ENCODE data around the gene CEP41.

The CEP41 gene

GRCh38 chr7:130398526-130399090, 42.2 kb downstream of the CEP41 start:
- no peak for TF ChIP-seq CTCF (IDR thresholded peaks at IDR 0.05)
- no peaks in the 10 kb centered on the region for H3K9me3 ChIP-seq (ENCODE audit: control insufficient read depth, low read length)
- H3K4me3 ChIP-seq (ENCODE audit: low read depth, low read length) = no peak overlapping the region
- no peak overlapping the region for H3K9ac ChIP-seq
- no peak overlapping the region for H3K4me2 ChIP-seq (ENCODE audit: low read length)
- no peaks in the 10 kb centered on the region for H3K79me2 ChIP-seq
- no peaks in the 10 kb centered on the region for H3K27me3 ChIP-seq (ENCODE audit: control insufficient read depth, insufficient read depth, low read length)
- no peaks in the 10 kb centered on the region for H3K36me3 ChIP-seq (ENCODE audit: control insufficient read depth, insufficient read depth, low read length)
- H3K4me1 ChIP-seq = no peaks in the 10 kb centered on the region
- no peak overlapping the region for H3K27ac ChIP-seq
- H2AFZ ChIP-seq = no peak overlapping the region

GRCh38 chr7:130397758-130398073, 43.1 kb downstream of the CEP41 start:
- Histone ChIP-seq H3K4me2 (ENCODE audit: low read length) (no peak overlapping the region), H3K4me1 (peaks cover 4% of the 10 kb centered on the region), H3K27ac (no peak overlapping the region), H3K36me3 (ENCODE audit: control insufficient read depth, insufficient read depth, low read length) (no peaks in the 10 kb centered on the region), H3K27me3 (ENCODE audit: control insufficient read depth, insufficient read depth, low read length) (no peaks in the 10 kb centered on the region), H2AFZ (no peak overlapping the region), H3K79me2 (no peaks in the 10 kb centered on the region), H3K9me3 (ENCODE audit: control insufficient read depth, low read length) (no peaks in the 10 kb centered on the region), H3K4me3 (ENCODE audit: low read depth, low read length) (no peak overlapping the region), H3K9ac (no peak overlapping the region)
- TF ChIP-seq CTCF (IDR thresholded peaks at IDR 0.05) = no peak

- Histone ChIP-seq H3K27me3 (ENCODE audit: control insufficient read depth, insufficient read depth, low read length) (no peaks in the 10 kb centered on the region), H2AFZ (no peak overlapping the region), H3K27ac (no peak overlapping the region), H3K36me3 (ENCODE audit: control insufficient read depth, insufficient read depth, low read length) (no peaks in the 10 kb centered on the region), H3K4me1 (peaks cover 6% of the 10 kb centered on the region), H3K9ac (no peak overlapping the region), H3K4me3 (ENCODE audit: low read depth, low read length) (no peak overlapping the region), H3K4me2 (ENCODE audit: low read length) (no peak overlapping the region), H3K79me2 (no peaks in the 10 kb centered on the region), H3K9me3 (ENCODE audit: control insufficient read depth, low read length) (no peaks in the 10 kb centered on the region)
- TF ChIP-seq CTCF (IDR thresholded peaks at IDR 0.05) = no peak
Observed at GRCh38 chr7:130397051-130397757, 43.6 kb downstream of the CEP41 start.

GRCh38 chr7:130396109-130396508, 44.7 kb downstream of the CEP41 start:
- Histone ChIP-seq H3K9ac (no peak overlapping the region), H3K4me2 (ENCODE audit: low read length) (no peak overlapping the region), H3K27ac (no peak overlapping the region), H3K27me3 (ENCODE audit: control insufficient read depth, insufficient read depth, low read length) (no peaks in the 10 kb centered on the region), H3K36me3 (ENCODE audit: control insufficient read depth, insufficient read depth, low read length) (no peaks in the 10 kb centered on the region), H3K9me3 (ENCODE audit: control insufficient read depth, low read length) (no peaks in the 10 kb centered on the region), H2AFZ (no peak overlapping the region), H3K4me3 (ENCODE audit: low read depth, low read length) (no peak overlapping the region), H3K79me2 (no peaks in the 10 kb centered on the region), H3K4me1 (peaks cover 6% of the 10 kb centered on the region)
- no peak for TF ChIP-seq CTCF (IDR thresholded peaks at IDR 0.05)

- no peaks in the 10 kb centered on the region for H3K79me2 ChIP-seq
- no peaks in the 10 kb centered on the region for H3K9me3 ChIP-seq (ENCODE audit: control insufficient read depth, low read length)
- H3K27ac ChIP-seq = no peak overlapping the region
- no peak overlapping the region for H3K4me2 ChIP-seq (ENCODE audit: low read length)
- no peak overlapping the region for H3K4me3 ChIP-seq (ENCODE audit: low read depth, low read length)
- H3K4me1 ChIP-seq = peaks cover 6% of the 10 kb centered on the region
- no peaks in the 10 kb centered on the region for H3K36me3 ChIP-seq (ENCODE audit: control insufficient read depth, insufficient read depth, low read length)
- no peak overlapping the region for H3K9ac ChIP-seq
- no peak overlapping the region for H2AFZ ChIP-seq
- H3K27me3 ChIP-seq (ENCODE audit: control insufficient read depth, insufficient read depth, low read length) = no peaks in the 10 kb centered on the region
- TF ChIP-seq CTCF (IDR thresholded peaks at IDR 0.05) = no peak
Observed at GRCh38 chr7:130395421-130395820, 45.4 kb downstream of the CEP41 start.
